Hepatocyte (in vitro differentiated cells): ENCODE data around the gene CES3.

Experiments
- CTCF ChIP-seq: fragments of 200-600 bp; sonication (generic); IDR thresholded peaks from 2 replicates; pipeline ENCODE4 v1.5.1; 2016; ENCODE audit warnings: antibody characterized with exemption, mild to moderate bottlenecking; ENCODE audit not compliant: poor library complexity
- EZH2 ChIP-seq: fragments of 200-600 bp; sonication (generic); IDR thresholded peaks from 2 replicates; pipeline ENCODE4 v1.6.1; 2016; ENCODE audit warnings: antibody characterized with exemption, mild to moderate bottlenecking, borderline replicate concordance

DNA sequence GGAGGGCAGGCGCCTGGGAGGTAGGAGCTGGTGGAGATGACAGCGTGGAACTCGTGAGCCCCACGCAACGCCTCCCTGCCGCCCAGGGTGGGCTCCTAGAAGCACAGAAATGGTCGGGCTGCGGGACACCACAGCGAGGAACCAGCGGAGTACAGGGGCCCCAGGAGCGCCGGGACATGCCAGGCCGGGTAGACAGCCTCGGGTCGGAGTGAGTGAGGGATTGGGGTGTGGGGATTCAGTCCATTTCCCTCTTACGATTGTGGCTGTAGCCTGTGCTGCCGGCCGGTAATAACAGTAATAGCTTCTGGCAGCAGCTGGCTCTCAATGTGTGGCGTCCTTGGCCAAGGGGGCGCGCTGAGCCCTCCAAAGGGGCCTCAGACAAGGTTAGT, 12.2 kb upstream of the CES3 start:
- TF ChIP-seq CTCF (no peak), EZH2 (no peak)
